ENCODE data around the gene CNEP1R1.

- TF ChIP-seq POLR2A (IDR thresholded peaks at IDR 0.05; ENCODE audit: low read depth, low read length) (no peak), POLR2AphosphoS5 (IDR thresholded peaks at IDR 0.05; ENCODE audit: low read depth, low read length) (no peak)
Observed at GRCh38 chr16:50059111-50059510, 34.1 kb downstream of the CNEP1R1 start.
